Heart left ventricle (tissue), 13 donors: ENCODE results near the gene CAPN10.

Experiments
- CTCF ChIP-seq, 12 donors: fragments of 200-600 bp; sonication (generic) in 4 of 12; IDR thresholded peaks; one replicate each; pipeline versions ENCODE4 v1.5.0 to v1.8.0; 2018 to 2022; ENCODE audit warnings: antibody characterized with exemption in 12 of 12, mild to moderate bottlenecking in 5 of 12
- POLR2A ChIP-seq, 2 donors: fragments of 450-650 bp; IDR thresholded peaks; one replicate each; pipeline ENCODE4 v1.6.1; 2017; ENCODE audit warnings: antibody characterized with exemption in 2 of 2, mild to moderate bottlenecking in 2 of 2, moderate library complexity in 2 of 2
- donor health status: ischemic (EF 13 %, LVEDD 7.1; RV severe dilation, severe dysfunction).
- donor health status: DM: no; HTN: yes; CAD: no.
- donor health status: DM: no; HTN: no; CAD: no.
- donor health status: ischemic (EF 25% LVEDD 6.9; RV normal size, moderate dysfunction).
- donor health status: ischemic (EF 25% LVEDD 5.7; RV mildly dilated, moderate dysfunction).
- donor health status: ischemic (EF 35%, LVEDD 5.7; RV mildly dilated, moderate dysfunction).
- donor health status: nonischemic (EF 11% LVEDD 7.7; RV severe dilation, severe dysfunction).
- donor health status: DM: yes; HTN: yes; CAD: no.
- donor health status: PGD.
- donor health status: ischemic (EF 29% LVEDD 5.4; RV normal size, mild dysfunction).
- donor health status: nonischemic (EF 23%, LVEDD 6.1; RV moderate dilation, normal function).

GRCh38 chr2:240628808-240629618 lies 42.5 kb downstream of the CAPN10 start:
- TF ChIP-seq CTCF (IDR thresholded peaks at IDR 0.05) (no peak), POLR2A (IDR thresholded peaks at IDR 0.05) (no peak)
